CD4-positive, alpha-beta T cell (primary cell): ENCODE results near the gene TAF1C. TPM values are rescaled to one million over a fixed set of nuclear protein-coding genes. Genes with fewer than 3 reads are reported as not detected.

ENCODE experiments used
- ATAC-seq: fragments of 200-7000 bp; cut with Tn5 transposase; one replicate; pipeline ENCODE4 v1.10.0; 2022; ENCODE audit warnings: mild to moderate bottlenecking; ENCODE audit not compliant: poor library complexity
- CTCF ChIA-PET: fragments of 350-600 bp; sonication (Branson Sonifier 250); formaldehyde crosslinking; loops from one replicate; lab custom pipeline; 2021; ENCODE audit warnings: antibody characterized with exemption, inconsistent platforms; lab: Charles Lee
- POLR2A ChIA-PET: fragments of 350-600 bp; sonication (Branson Sonifier 250); formaldehyde crosslinking; loops from one replicate; lab custom pipeline; 2021; ENCODE audit warnings: antibody characterized with exemption, inconsistent platforms; lab: Charles Lee
- DNase-seq, 14 experiments: peaks; one replicate each; pipeline ENCODE4 v3.0.0-alpha.2; 2013 to 2020; ENCODE audit warnings: mixed read lengths in 2 of 14
- H3K27ac ChIP-seq, 2 donors: one replicate each; pipeline versions ENCODE4 v1.5.1 to v1.7.0; 2013; ENCODE audit warnings: low read length in 2 of 2, low read depth in 1 of 2, mild to moderate bottlenecking in 1 of 2
- H3K27me3 ChIP-seq, 2 experiments: 1 replicate in 1 of 2; 2 replicates in 1 of 2; pipeline versions ENCODE4 v1.6.1 to v1.7.0; 2013; ENCODE audit warnings: low read length in 2 of 2, control low read depth in 1 of 2, mild to moderate bottlenecking in 1 of 2, moderate library complexity in 1 of 2; ENCODE audit not compliant: insufficient read depth in 2 of 2, control insufficient read depth in 1 of 2
- H3K36me3 ChIP-seq: one replicate; pipeline ENCODE4 v1.6.1; 2013; ENCODE audit warnings: low read length, control low read depth; ENCODE audit not compliant: insufficient read depth
- H3K4me1 ChIP-seq: one replicate; pipeline ENCODE4 v1.6.1; 2013; ENCODE audit warnings: low read length, control low read depth; ENCODE audit not compliant: insufficient read depth
- H3K4me3 ChIP-seq: one replicate; pipeline ENCODE4 v1.5.1; 2013; ENCODE audit warnings: mild to moderate bottlenecking, low read length, moderate library complexity
- H3K9me3 ChIP-seq, 2 experiments: 1 replicate in 1 of 2; 2 replicates in 1 of 2; pipeline versions ENCODE4 v1.6.1 to v1.7.0; 2013; ENCODE audit warnings: low read length in 2 of 2, mild to moderate bottlenecking in 2 of 2, control low read depth in 1 of 2, moderate library complexity in 1 of 2; ENCODE audit not compliant: control insufficient read depth in 1 of 2, insufficient read depth in 1 of 2
- H3K27ac Mint-ChIP-seq: one replicate; pipeline ENCODE4 v1.8.0; 2020; ENCODE audit warnings: mixed read lengths
- H3K27me3 Mint-ChIP-seq: one replicate; pipeline ENCODE4 v1.8.0; 2021; ENCODE audit warnings: mixed read lengths
- H3K36me3 Mint-ChIP-seq: one replicate; pipeline ENCODE4 v1.8.0; 2021; ENCODE audit warnings: low read depth, mixed read lengths
- H3K4me1 Mint-ChIP-seq: one replicate; pipeline ENCODE4 v1.8.0; 2021; ENCODE audit warnings: low read depth, mixed read lengths
- H3K4me3 Mint-ChIP-seq: one replicate; pipeline ENCODE4 v1.8.0; 2020; ENCODE audit warnings: mild to moderate bottlenecking, mixed read lengths
- H3K9me3 Mint-ChIP-seq: one replicate; pipeline ENCODE4 v1.8.0; 2020; ENCODE audit warnings: mixed read lengths
- intact Hi-C, 2 experiments: fragments of 100-400 bp; cut with DNase I in 1 of 2; cut with micrococcal nuclease in 1 of 2; formaldehyde crosslinking; loops; one replicate each; pipeline versions ENCODE4 v1.15.1 to v1.9.0; 2023 to 2025; cut with DNase I, micrococcal nuclease
- total RNA-seq, 174 experiments: library from RNA in 2 of 174; stranded (reverse) in 2 of 174; gene quantifications; one replicate each; pipeline ENCODE4 v1.2.3 and lab custom pipeline; 2021 to 2026
- TF ChIP-seq, protein P1 (sequence below): fragments of 200-600 bp; IDR thresholded peaks from one replicate; pipeline ENCODE4 v1.8.0; 2022; ENCODE audit warnings: antibody characterized with exemption, mild to moderate bottlenecking

TAF1C gene
- total RNA-seq, 2 experiments from 2014 or later: 75.6 to 82.1 TPM

DNA sequence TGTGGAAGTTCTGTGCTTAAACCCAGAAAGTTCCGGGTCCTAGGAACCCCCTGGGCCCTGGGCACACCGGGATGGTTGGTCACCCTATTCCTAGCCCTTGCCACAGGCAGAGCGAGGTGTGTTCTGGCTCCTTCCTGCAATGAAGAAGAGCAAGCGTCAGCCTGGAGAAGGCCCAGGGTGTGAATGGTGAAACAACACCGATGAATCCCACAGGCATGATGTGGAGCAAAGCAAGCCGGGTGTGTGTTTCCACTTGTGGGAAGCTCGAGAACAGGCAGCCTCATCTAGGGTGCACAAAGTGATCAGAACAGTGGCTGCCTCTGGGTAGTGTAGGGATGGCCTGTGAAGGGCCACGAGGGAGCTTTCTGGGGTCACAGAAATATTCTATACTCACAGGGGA lies 39.2 kb upstream of the TAF1C start:
- Mint-ChIP-seq H3K4me3 (no peak overlapping the region), H3K27me3 (peaks cover 21% of the 10 kb centered on the region), H3K36me3 (no peaks in the 10 kb centered on the region), H3K27ac (no peak overlapping the region), H3K9me3 (no peaks in the 10 kb centered on the region), H3K4me1 (no peaks in the 10 kb centered on the region)
- ChIA-PET POLR2A (no interaction called here), CTCF (no interaction called here)
- H3K4me1 ChIP-seq: no peaks in the 10 kb centered on the region
- H3K36me3 ChIP-seq: no peaks in the 10 kb centered on the region
- ATAC-seq (no peak), DNase-seq (no peak)
- TF ChIP-seq, protein P1, sequence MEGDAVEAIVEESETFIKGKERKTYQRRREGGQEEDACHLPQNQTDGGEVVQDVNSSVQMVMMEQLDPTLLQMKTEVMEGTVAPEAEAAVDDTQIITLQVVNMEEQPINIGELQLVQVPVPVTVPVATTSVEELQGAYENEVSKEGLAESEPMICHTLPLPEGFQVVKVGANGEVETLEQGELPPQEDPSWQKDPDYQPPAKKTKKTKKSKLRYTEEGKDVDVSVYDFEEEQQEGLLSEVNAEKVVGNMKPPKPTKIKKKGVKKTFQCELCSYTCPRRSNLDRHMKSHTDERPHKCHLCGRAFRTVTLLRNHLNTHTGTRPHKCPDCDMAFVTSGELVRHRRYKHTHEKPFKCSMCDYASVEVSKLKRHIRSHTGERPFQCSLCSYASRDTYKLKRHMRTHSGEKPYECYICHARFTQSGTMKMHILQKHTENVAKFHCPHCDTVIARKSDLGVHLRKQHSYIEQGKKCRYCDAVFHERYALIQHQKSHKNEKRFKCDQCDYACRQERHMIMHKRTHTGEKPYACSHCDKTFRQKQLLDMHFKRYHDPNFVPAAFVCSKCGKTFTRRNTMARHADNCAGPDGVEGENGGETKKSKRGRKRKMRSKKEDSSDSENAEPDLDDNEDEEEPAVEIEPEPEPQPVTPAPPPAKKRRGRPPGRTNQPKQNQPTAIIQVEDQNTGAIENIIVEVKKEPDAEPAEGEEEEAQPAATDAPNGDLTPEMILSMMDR: no peak
- peaks cover 2 to 5% of the 10 kb centered on the region in 2 experiments for H3K27me3 ChIP-seq
- no peak overlapping the region for H3K27ac ChIP-seq
- intact Hi-C loops: no loop called here
- H3K4me3 ChIP-seq: no peak overlapping the region
- no peaks in the 10 kb centered on the region for H3K9me3 ChIP-seq

DNA sequence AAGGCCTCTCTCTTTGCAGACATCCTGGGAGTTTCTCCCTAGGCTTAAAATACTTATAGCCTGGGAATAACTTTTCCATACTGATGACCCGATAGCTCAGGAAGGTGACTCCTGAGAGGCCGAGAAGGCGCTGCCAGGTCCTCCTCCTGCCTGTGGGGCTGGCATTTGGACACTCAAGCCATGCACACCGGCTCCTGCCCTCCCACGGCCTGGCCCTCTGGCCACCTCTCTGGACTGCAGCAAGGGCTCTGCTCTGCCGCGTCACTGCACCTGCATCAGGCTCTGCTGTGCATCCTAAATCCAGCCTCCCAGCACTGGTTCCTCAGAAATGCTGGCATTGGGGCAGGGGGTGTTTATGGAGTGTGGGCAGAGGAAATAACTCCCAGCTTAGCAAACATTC lies 38.7 kb upstream of the TAF1C start:
- H3K27me3 ChIP-seq: peaks cover 2 to 5% of the 10 kb centered on the region in 2 experiments
- CTCF ChIA-PET: no interaction called here
- Mint-ChIP-seq H3K36me3 (no peaks in the 10 kb centered on the region), H3K4me1 (no peaks in the 10 kb centered on the region), H3K4me3 (no peak overlapping the region), H3K9me3 (no peaks in the 10 kb centered on the region), H3K27ac (no peak overlapping the region), H3K27me3 (peaks cover 17% of the 10 kb centered on the region)
- no peaks in the 10 kb centered on the region for H3K36me3 ChIP-seq
- TF ChIP-seq, protein P1: no peak
- H3K27ac ChIP-seq: no peak overlapping the region
- intact Hi-C loops: no loop called here
- no peaks in the 10 kb centered on the region for H3K4me1 ChIP-seq
- ATAC-seq (no peak), DNase-seq (no peak)
- no peak overlapping the region for H3K4me3 ChIP-seq
- POLR2A ChIA-PET: no interaction called here
- no peaks in the 10 kb centered on the region for H3K9me3 ChIP-seq

DNA sequence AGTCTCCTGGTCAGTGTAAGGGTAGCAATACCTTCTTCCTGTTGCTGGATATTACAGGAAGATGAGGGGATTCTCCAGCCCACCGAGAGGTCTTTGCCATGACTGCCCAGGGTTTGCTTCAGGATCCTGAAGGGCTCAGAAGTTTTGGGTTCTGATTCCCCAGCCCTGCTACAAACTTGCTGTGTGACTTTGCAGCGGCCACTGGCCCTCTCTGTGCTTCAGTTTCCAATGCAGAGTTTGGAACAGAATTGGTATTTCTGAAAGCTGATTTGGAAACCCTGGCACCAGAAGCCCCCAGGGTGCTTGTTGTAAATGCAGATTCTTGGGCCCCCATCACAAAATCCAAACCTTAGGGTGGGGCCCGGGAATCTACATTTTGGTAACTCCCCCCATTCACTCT lies 38.3 kb upstream of the TAF1C start:
- Mint-ChIP-seq H3K27ac (no peak overlapping the region), H3K4me1 (no peaks in the 10 kb centered on the region), H3K4me3 (no peak overlapping the region), H3K36me3 (no peaks in the 10 kb centered on the region), H3K27me3 (peaks cover 16% of the 10 kb centered on the region), H3K9me3 (no peaks in the 10 kb centered on the region)
- intact Hi-C loops: no loop called here
- H3K27me3 ChIP-seq: peaks cover 2 to 5% of the 10 kb centered on the region in 2 experiments
- no peaks in the 10 kb centered on the region for H3K4me1 ChIP-seq
- POLR2A ChIA-PET: no interaction called here
- no peak for DNase-seq
- ATAC-seq: no peak
- CTCF ChIA-PET: no interaction called here
- H3K36me3 ChIP-seq: no peaks in the 10 kb centered on the region
- H3K4me3 ChIP-seq: no peak overlapping the region
- no peaks in the 10 kb centered on the region for H3K9me3 ChIP-seq
- TF ChIP-seq, protein P1: no peak
- no peak overlapping the region for H3K27ac ChIP-seq
